ENCODE results near the gene SLC17A9. TPM values are rescaled to one million over a fixed set of nuclear protein-coding genes. Genes with fewer than 3 reads are reported as not detected.
"Not testable (repeated sequence)": the region's sequence is repeated elsewhere in the genome, so short reads cannot be mapped to it uniquely, and the experiment has no call there.

The SLC17A9 gene
- total RNA-seq, 2 donors from 2014 or later: 5.2 to 7.0 TPM

DNA sequence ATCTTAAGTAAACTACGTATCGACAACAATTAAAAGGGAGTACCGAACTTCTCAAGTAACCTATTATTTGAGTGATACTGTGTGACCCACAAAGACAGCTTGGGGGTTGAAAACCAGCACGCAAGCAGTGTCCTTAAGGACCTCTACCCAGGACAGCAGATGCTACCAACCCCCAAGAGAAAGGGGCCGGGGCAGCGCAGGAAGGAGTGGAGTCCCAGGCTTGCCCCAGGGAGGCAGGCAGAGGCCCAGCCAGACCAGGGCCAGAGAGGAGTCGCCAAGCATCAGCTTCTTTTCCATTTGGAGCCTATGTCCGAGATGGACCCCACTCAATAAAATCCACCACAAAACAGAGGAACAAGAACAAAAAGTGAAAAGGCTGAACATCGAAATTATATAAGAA, 38.1 kb upstream of the SLC17A9 start:
- H3K36me3 Mint-ChIP-seq (ENCODE audit: low read depth): peaks cover 79% of the 10 kb centered on the region
- H3K9me3 Mint-ChIP-seq: no peaks in the 10 kb centered on the region
- peaks cover 46% of the 10 kb centered on the region for H3K4me1 Mint-ChIP-seq
- H3K27me3 Mint-ChIP-seq: no peaks in the 10 kb centered on the region
- no peak overlapping the region for H3K4me3 Mint-ChIP-seq
- H3K27ac Mint-ChIP-seq: no peak overlapping the region
- ATAC-seq (replicated peaks): no peak

DNA sequence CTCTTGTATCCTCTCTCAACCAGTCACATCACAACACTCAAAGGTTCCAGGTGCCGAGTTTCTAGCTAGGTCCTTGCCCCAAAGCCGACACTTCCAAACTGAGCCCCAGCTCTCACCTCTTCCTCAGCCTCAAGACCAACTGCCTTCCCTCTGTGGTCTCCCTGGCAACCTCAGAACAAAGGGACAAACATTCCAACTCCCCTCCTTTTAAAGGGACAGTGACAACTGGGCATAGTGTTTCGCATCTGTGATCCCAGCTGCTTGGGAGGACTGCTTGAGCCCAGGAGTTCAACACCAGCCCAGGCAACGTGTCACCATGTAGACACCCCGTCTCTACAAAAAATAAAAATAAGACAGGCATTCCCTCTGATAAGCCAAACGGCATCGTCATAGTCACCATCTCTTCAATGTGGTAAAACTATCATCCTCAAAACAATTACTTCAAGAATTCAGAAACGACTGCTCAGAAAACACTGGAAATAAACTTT, 37.5 kb upstream of the SLC17A9 start:
- H3K27me3 Mint-ChIP-seq: no peaks in the 10 kb centered on the region
- peak overlapping the region; percentile 91 for H3K27ac Mint-ChIP-seq
- ATAC-seq (replicated peaks): no peak
- H3K36me3 Mint-ChIP-seq (ENCODE audit: low read depth): peaks cover 73% of the 10 kb centered on the region
- no peaks in the 10 kb centered on the region for H3K9me3 Mint-ChIP-seq
- H3K4me1 Mint-ChIP-seq: peaks cover 41% of the 10 kb centered on the region
- peak overlapping the region; percentile 39 for H3K4me3 Mint-ChIP-seq

DNA sequence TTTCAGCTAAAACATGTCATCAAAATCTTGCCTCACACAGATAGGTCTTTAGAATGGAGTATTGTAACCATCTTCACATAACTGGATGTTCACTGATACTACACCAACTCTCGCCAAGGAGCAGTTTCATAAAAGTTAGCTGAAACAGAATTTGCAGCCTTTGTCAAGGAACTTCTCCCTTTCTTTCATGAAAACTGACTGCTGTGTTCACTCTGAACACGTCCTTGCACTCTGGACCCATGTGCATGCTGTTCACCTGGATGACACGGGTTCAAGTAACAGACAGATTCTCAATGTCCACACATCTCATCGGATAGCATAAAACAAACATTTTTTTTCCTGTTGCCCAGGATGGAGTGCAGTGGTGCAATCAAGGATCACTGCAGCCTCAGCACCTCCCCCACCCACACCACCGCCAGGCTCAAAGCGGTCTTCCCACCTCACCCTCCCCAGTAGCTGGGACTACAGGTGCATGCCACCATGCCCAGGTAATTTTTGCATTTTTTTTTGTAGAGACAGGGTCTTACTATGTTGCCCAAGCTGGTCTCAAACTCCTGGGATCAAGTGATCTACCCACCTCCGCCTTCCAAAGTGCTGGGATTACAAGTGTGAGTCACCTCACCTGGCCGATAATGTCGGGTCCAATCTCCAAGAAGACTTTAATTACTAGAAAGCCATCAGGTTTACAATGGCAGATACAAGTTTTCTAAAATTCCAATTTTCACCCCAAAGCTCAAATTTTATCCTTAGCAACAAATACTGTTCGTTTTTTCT, 35.6 kb upstream of the SLC17A9 start:
- Mint-ChIP-seq H3K27ac (peak overlapping the region; percentile 64), H3K4me3 (peak overlapping the region; percentile 69), H3K27me3 (no peaks in the 10 kb centered on the region), H3K36me3 (ENCODE audit: low read depth) (peaks cover 54% of the 10 kb centered on the region), H3K4me1 (peaks cover 49% of the 10 kb centered on the region), H3K9me3 (no peaks in the 10 kb centered on the region)
- no peak for ATAC-seq (replicated peaks)

DNA sequence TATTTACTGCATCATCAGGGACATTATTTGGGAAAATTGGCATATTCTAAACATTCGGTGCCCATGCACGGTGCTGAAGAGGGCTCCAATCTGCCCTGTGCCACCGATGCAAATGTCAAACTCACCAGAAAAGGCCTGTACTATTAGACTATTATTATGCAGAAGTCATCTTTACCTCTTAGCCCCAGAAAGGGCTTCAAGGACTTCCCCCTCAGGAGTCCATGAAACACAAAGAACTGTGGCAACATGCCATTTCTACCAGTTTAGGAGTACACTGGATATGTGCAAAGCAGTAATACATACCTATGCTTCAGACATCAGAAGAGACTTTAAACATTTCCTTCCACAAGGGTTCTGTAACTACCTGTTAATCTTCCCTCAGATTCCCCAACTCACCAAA, 34.8 kb upstream of the SLC17A9 start:
- Mint-ChIP-seq H3K27me3 (no peaks in the 10 kb centered on the region), H3K4me1 (peaks cover 55% of the 10 kb centered on the region), H3K36me3 (ENCODE audit: low read depth) (peaks cover 50% of the 10 kb centered on the region), H3K4me3 (peak overlapping the region; percentile 69), H3K27ac (peak overlapping the region; percentile 64), H3K9me3 (no peaks in the 10 kb centered on the region)
- no peak for ATAC-seq (replicated peaks)

DNA sequence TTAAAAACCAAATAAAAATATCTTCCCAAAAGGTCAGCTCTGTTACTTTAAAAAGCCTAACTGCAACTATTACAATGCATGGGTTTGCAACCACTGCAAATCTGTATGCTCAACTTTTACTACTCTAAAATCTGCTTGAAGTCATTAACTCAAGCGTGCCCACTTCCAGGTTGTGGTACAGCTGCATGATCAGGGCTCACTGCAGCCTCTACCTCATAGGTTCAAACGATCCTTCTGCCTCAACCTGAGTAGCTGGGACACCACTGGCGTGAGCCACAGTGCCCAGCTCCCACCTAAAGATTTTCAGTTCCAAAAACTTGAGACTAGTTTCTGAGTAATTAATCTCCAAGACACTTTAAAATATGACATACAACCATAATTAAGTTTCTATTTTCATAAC, 34.4 kb upstream of the SLC17A9 start:
- Mint-ChIP-seq H3K4me1 (peaks cover 57% of the 10 kb centered on the region), H3K36me3 (ENCODE audit: low read depth) (peaks cover 48% of the 10 kb centered on the region), H3K9me3 (no peaks in the 10 kb centered on the region), H3K27me3 (no peaks in the 10 kb centered on the region), H3K27ac (peak overlapping the region; percentile 64), H3K4me3 (peak overlapping the region; percentile 69)
- peak; percentile 73 for ATAC-seq (replicated peaks)

DNA sequence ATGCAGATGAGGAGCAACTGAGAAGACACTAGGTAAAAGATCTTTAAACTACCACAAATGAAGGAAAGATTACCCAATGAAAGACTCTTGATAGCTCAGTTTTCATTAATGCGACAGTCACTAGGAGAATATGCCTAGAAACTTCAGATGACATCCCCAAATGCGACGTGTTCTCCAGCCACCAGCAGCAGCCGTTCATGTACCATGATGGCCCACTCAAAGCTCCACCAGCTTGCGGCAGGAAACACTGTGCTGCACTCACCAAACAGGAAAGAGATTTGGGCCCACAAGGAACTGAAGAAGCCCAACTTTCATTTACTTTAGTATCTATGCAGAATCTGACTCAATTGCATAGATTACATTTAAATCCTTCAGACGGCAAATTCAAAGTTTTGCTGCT, 33.7 kb upstream of the SLC17A9 start:
- H3K27me3 Mint-ChIP-seq: no peaks in the 10 kb centered on the region
- H3K36me3 Mint-ChIP-seq (ENCODE audit: low read depth): peaks cover 42% of the 10 kb centered on the region
- H3K27ac Mint-ChIP-seq: peak overlapping the region; percentile 64

DNA sequence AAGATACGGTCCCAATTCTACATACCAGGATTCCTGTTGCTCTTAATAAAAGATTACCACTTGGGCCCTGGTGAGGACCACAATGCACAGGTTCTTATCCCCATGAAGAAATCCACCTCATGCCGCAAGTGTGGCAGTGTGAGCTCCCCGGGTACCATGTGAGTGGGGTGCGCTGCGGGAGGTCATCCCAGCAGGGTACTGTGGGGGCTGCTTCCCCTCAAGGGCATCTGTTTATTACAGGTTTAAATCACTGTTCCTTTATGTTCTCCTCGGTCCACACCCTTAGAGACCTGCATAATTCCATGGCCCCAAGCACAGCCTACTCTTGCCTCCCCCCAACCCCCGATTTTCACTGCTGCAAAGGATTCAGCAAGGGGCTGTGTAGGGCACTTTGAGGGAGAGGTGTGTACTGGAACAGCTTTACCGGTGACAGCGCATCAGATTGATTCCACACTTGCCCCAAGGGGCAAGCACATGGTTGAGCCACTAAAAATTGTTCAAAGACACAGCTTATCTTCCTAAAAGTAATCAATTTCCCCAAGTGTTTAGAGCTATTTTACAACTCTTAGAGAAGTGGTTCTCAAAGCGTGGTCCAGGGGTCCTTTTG, 32.4 kb upstream of the SLC17A9 start:
- Mint-ChIP-seq H3K27me3 (no peaks in the 10 kb centered on the region), H3K4me1 (peaks cover 65% of the 10 kb centered on the region), H3K36me3 (ENCODE audit: low read depth) (peaks cover 44% of the 10 kb centered on the region), H3K27ac (peak overlapping the region; percentile 64), H3K4me3 (peak overlapping the region; percentile 69), H3K9me3 (no peaks in the 10 kb centered on the region)
- ATAC-seq (replicated peaks): no peak

More for the DNA sequence above, 33.7 kb upstream of the SLC17A9 start:
- Mint-ChIP-seq H3K4me1 (peaks cover 58% of the 10 kb centered on the region), H3K4me3 (peak overlapping the region; percentile 69), H3K9me3 (no peaks in the 10 kb centered on the region)
- ATAC-seq (replicated peaks): peak; percentile 71

DNA sequence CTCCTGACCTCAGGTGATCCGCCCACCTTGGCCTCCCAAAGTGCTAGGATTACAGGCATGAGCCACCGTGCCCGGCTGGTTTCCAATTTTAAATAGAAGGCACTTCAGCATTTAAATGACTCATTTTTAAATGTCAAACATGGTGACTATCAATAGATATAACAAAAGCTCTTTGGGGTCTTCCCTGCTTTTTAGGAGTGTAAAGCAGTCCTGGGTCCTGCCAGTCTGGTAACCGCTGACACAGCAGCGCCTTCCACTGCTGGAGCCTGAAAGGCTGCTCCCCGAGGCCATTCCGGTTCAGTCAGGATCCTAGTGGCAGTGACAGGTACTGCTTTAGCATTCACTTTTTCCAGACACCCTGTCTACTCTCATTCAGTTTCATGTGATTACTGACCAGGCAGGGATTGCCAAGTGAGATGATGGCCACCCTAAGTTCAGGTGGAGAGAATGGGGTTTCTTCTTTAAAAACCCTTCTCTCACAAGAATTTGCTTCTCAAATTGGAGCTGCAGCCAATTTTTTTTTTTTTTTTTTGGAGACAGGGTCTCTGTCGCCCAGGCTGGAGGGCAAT, 31.3 kb upstream of the SLC17A9 start:
- peak; percentile 49 for ATAC-seq (replicated peaks)
- H3K4me1 Mint-ChIP-seq: peaks cover 58% of the 10 kb centered on the region
- H3K36me3 Mint-ChIP-seq (ENCODE audit: low read depth): peaks cover 43% of the 10 kb centered on the region
- no peaks in the 10 kb centered on the region for H3K9me3 Mint-ChIP-seq
- no peak overlapping the region for H3K27ac Mint-ChIP-seq
- no peaks in the 10 kb centered on the region for H3K27me3 Mint-ChIP-seq
- H3K4me3 Mint-ChIP-seq: peak overlapping the region; percentile 69

DNA sequence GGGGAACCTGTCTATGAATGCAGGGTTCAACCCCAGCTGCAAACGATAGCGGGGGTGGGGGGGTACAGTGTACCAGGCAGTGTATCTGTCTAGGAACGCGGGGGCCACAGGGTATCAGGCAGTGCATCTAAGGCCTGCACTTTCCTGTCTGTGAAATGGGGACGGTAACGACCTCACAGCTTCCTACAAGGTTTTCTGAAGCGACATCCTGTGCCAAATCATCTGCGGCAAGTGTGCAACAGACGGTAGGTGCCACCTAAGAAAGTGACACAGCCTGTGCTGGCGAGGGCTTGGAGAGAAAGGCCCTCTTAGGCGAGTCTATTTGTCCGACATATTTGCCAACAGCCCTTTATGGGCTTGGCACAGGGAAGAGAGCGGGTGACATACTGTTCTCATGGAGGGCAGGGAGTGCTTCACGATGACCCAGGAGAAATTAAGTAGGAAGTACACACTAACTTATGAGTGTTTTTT, 30.0 kb upstream of the SLC17A9 start:
- Mint-ChIP-seq H3K4me1 (peaks cover 56% of the 10 kb centered on the region), H3K27ac (peak overlapping the region; percentile 90), H3K27me3 (no peaks in the 10 kb centered on the region), H3K9me3 (no peaks in the 10 kb centered on the region), H3K36me3 (ENCODE audit: low read depth) (peaks cover 40% of the 10 kb centered on the region), H3K4me3 (peak overlapping the region; percentile 93)
- ATAC-seq (replicated peaks): peak; percentile 28

DNA sequence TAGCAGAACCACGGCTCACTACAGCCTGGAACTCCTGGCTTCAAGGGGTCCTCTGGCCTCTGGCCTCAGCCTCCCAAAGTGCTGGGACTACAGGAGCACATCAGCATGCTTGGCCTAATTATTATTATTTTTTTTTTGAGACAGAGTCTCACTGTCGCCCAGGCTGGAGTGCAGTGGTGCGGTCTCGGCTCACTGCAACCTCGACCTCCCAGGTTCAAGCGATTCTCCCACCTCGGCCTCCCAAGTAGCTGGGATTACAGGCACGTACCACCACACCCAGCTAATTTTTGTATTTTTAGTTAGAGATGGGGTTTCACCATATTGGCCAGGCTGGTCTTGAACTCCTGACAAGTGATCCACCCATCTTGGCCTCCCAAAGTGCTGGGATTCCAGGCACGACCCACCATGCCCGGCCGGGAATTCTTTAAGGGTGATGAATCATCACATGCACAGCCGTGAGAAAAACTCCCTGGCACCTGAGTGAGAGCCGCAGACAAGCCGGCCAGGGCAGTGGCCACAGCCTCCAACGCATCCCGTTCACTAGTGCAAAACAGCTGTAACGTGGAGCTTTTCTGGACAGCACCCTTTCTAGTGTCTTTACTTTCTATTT, 29.3 kb upstream of the SLC17A9 start:
- H3K4me3 Mint-ChIP-seq: peak overlapping the region; percentile 93
- peaks cover 40% of the 10 kb centered on the region for H3K36me3 Mint-ChIP-seq (ENCODE audit: low read depth)
- not testable (repeated sequence) for ATAC-seq (replicated peaks); H3K27me3 Mint-ChIP-seq; H3K9me3 Mint-ChIP-seq
- peaks cover 56% of the 10 kb centered on the region for H3K4me1 Mint-ChIP-seq
- H3K27ac Mint-ChIP-seq: peak overlapping the region; percentile 90

DNA sequence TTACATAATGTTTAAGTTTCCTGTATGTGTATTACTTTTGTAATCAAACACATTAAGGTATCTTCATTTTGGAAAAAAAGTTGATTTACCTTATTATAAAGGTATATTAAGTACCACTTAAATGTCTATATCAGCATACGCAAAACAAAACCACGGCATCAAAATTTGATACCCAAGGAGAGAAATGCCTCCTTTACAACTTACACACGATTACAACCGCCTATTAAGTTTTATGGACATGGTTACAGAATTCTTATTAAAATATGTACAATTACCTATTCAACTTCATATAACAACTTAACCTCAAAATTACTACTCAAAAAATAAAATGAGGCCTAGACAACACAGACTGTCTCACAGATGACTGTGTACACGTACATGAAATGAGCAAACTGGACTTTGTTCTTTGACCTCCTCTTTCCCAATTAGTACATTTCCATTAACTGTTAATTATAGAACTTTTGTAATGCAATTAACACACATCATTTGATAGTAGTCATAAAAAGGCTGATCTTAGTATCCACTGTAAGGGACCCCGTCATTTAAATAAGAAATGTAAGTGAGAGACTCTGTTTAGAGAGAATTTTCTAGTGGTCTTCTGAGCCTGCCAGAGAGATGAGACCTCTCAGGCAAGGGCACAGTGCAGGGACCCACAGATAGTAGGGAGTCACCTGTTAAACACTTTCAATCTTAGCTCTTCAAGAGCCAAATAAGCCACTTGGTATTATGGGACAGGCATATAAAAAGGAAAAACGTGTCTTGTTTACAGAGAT, 28.7 kb upstream of the SLC17A9 start:
- Mint-ChIP-seq H3K36me3 (ENCODE audit: low read depth) (peaks cover 45% of the 10 kb centered on the region), H3K27ac (peak overlapping the region; percentile 94), H3K9me3 (no peaks in the 10 kb centered on the region), H3K27me3 (no peaks in the 10 kb centered on the region), H3K4me1 (peaks cover 49% of the 10 kb centered on the region), H3K4me3 (peak overlapping the region; percentile 93)
- ATAC-seq (replicated peaks): no peak

DNA sequence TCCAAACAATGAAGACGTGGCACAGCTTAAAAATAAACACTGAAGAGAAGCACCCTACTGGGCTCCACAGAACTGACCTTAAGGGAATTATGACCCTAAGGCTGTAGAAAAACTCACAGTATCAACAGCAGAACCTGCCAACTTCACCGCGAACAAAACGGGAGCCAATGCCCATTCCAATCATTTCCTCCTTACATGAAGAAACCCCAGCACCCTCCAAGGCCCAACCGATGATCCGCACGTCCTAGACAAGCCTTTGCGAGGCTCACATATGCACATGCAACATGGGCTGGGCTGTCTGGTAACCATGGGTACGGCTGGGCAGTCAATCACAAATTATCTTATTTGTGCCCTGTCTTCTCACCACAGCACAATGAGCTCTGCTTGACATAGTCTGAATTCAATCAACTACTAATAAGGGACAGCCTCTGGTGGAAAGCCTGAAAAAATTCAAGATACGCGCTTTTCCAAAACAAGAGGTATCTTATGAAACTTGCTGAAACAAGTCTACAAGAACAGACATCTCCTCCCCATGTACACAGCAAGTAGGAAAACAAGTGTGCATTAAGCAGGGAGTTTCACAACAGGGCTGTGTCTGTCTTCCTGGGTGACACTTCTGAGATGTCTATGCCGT, 27.9 kb upstream of the SLC17A9 start:
- Mint-ChIP-seq H3K27ac (peak overlapping the region; percentile 94), H3K36me3 (ENCODE audit: low read depth) (peaks cover 47% of the 10 kb centered on the region), H3K4me3 (peak overlapping the region; percentile 93), H3K9me3 (no peaks in the 10 kb centered on the region), H3K4me1 (peaks cover 43% of the 10 kb centered on the region), H3K27me3 (no peaks in the 10 kb centered on the region)
- peak; percentile 9 for ATAC-seq (replicated peaks)

DNA sequence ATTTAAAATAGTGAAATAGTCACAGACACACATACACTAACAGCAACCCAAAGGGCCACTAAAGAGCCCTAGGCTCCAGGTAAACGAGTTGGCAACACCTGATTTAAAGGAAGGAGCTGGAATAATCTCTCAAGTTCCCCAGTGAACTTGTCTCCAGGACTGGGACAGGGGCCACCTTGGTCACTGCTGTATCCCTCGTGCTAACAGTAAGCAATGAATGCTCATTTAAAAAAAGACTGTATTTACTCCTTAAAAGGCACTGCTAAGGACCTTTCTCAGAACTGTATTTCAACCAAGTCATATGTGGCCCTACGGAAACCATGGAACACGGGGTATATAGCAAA, 27.5 kb upstream of the SLC17A9 start:
- Mint-ChIP-seq H3K27ac (peak overlapping the region; percentile 94), H3K36me3 (ENCODE audit: low read depth) (peaks cover 47% of the 10 kb centered on the region), H3K4me3 (peak overlapping the region; percentile 93), H3K9me3 (no peaks in the 10 kb centered on the region), H3K27me3 (no peaks in the 10 kb centered on the region), H3K4me1 (peaks cover 45% of the 10 kb centered on the region)
- ATAC-seq (replicated peaks): no peak

Data from activated T-helper 17 cell treated with anti-CD3 and anti-CD28 coated beads, Interleukin-2, amount 50 U/mL, for 72 hours (primary cell).